Measurements from ENCODE around the gene FRMPD4.

FRMPD4 gene

DNA sequence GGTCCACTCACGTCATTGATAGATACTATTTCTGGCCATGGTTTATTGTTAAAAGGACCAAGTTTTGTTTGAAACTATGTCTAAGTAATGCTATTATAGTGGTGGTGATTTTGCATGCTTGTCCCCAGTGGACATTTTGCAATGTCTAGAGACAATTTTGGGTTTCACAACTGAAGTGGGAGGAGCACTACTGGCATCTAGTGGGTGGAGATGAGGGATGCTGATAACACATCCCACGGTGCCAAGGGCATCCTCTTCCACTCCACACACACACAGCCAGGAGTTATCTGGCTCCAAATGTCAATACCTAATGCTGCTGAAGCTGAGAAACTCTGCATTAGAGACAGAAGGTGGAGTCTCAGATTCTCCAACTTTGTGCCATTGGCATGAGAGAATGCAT is 131.2 kb downstream of the FRMPD4 start:
- TF ChIP-seq EZH2phosphoT487 (IDR thresholded peaks at IDR 0.05; ENCODE audit: low read length) (no peak), EZH2 (optimal IDR thresholded peaks at IDR 0.05; ENCODE audit: low read depth, low read length) (no peak)
- TF ChIP-seq, protein P1, sequence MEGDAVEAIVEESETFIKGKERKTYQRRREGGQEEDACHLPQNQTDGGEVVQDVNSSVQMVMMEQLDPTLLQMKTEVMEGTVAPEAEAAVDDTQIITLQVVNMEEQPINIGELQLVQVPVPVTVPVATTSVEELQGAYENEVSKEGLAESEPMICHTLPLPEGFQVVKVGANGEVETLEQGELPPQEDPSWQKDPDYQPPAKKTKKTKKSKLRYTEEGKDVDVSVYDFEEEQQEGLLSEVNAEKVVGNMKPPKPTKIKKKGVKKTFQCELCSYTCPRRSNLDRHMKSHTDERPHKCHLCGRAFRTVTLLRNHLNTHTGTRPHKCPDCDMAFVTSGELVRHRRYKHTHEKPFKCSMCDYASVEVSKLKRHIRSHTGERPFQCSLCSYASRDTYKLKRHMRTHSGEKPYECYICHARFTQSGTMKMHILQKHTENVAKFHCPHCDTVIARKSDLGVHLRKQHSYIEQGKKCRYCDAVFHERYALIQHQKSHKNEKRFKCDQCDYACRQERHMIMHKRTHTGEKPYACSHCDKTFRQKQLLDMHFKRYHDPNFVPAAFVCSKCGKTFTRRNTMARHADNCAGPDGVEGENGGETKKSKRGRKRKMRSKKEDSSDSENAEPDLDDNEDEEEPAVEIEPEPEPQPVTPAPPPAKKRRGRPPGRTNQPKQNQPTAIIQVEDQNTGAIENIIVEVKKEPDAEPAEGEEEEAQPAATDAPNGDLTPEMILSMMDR (IDR thresholded peaks at IDR 0.05; ENCODE audit: low read length) = no peak
- H3F3A ChIP-seq (ENCODE audit: insufficient read depth, low read length) = no peaks in the 10 kb centered on the region
- no peak overlapping the region for H2AFZ ChIP-seq (ENCODE audit: low read length)
- H3K27me3 ChIP-seq (replicated peaks; ENCODE audit: insufficient read depth, low read length) = no peaks in the 10 kb centered on the region
- H3K27ac ChIP-seq (ENCODE audit: low read length) = no peak overlapping the region
- no peaks in the 10 kb centered on the region for H3K4me1 ChIP-seq (ENCODE audit: low read length)
- no peak overlapping the region for H3K4me2 ChIP-seq (ENCODE audit: low read depth, low read length)
- H3K4me3 ChIP-seq (ENCODE audit: low read length) = no peak overlapping the region
- H3K9me2 ChIP-seq (replicated peaks; ENCODE audit: insufficient read depth, low read length) = no peaks in the 10 kb centered on the region
- H3K36me3 ChIP-seq (replicated peaks; ENCODE audit: insufficient read depth, low read length) = no peaks in the 10 kb centered on the region
- H4K20me1 ChIP-seq (ENCODE audit: insufficient read depth, low read length) = no peaks in the 10 kb centered on the region
- H3K9ac ChIP-seq (ENCODE audit: low read length) = no peak overlapping the region
- DNase-seq = no peak
- no peaks in the 10 kb centered on the region for H3K9me3 ChIP-seq (replicated peaks; ENCODE audit: insufficient read depth, low read length)
- H3K79me2 ChIP-seq (ENCODE audit: low read length) = no peaks in the 10 kb centered on the region

- Histone ChIP-seq H3K9me2 (replicated peaks; ENCODE audit: insufficient read depth, low read length) (no peaks in the 10 kb centered on the region), H3K27ac (ENCODE audit: low read length) (no peak overlapping the region), H4K20me1 (ENCODE audit: insufficient read depth, low read length) (no peaks in the 10 kb centered on the region), H3K4me2 (ENCODE audit: low read depth, low read length) (no peak overlapping the region), H3K4me1 (ENCODE audit: low read length) (no peaks in the 10 kb centered on the region), H3K4me3 (ENCODE audit: low read length) (no peak overlapping the region), H3K9me3 (replicated peaks; ENCODE audit: insufficient read depth, low read length) (no peaks in the 10 kb centered on the region), H2AFZ (ENCODE audit: low read length) (no peak overlapping the region), H3K27me3 (replicated peaks; ENCODE audit: insufficient read depth, low read length) (no peaks in the 10 kb centered on the region), H3F3A (ENCODE audit: insufficient read depth, low read length) (no peaks in the 10 kb centered on the region), H3K36me3 (replicated peaks; ENCODE audit: insufficient read depth, low read length) (no peaks in the 10 kb centered on the region), H3K9ac (ENCODE audit: low read length) (no peak overlapping the region), H3K79me2 (ENCODE audit: low read length) (no peaks in the 10 kb centered on the region)
- TF ChIP-seq, protein P1 (IDR thresholded peaks at IDR 0.05; ENCODE audit: low read length) = no peak
- TF ChIP-seq EZH2 (optimal IDR thresholded peaks at IDR 0.05; ENCODE audit: low read depth, low read length) = no peak
- no peak for TF ChIP-seq EZH2phosphoT487 (IDR thresholded peaks at IDR 0.05; ENCODE audit: low read length)
- DNase-seq = no peak
These were observed 139.9 kb downstream of the FRMPD4 start for GRCh38 chrX:12278151-12278550.

- no peak overlapping the region for H2AFZ ChIP-seq (ENCODE audit: low read length)
- no peak overlapping the region for H3K4me2 ChIP-seq (ENCODE audit: low read depth, low read length)
- H4K20me1 ChIP-seq (ENCODE audit: insufficient read depth, low read length) = no peaks in the 10 kb centered on the region
- no peak for TF ChIP-seq EZH2 (optimal IDR thresholded peaks at IDR 0.05; ENCODE audit: low read depth, low read length)
- TF ChIP-seq, protein P1 (IDR thresholded peaks at IDR 0.05; ENCODE audit: low read length) = no peak
- TF ChIP-seq EZH2phosphoT487 (IDR thresholded peaks at IDR 0.05; ENCODE audit: low read length) = no peak
- H3K9me2 ChIP-seq (replicated peaks; ENCODE audit: insufficient read depth, low read length) = no peaks in the 10 kb centered on the region
- H3K4me1 ChIP-seq (ENCODE audit: low read length) = no peaks in the 10 kb centered on the region
- DNase-seq = no peak
- no peak overlapping the region for H3K4me3 ChIP-seq (ENCODE audit: low read length)
- no peaks in the 10 kb centered on the region for H3F3A ChIP-seq (ENCODE audit: insufficient read depth, low read length)
- no peaks in the 10 kb centered on the region for H3K9me3 ChIP-seq (replicated peaks; ENCODE audit: insufficient read depth, low read length)
- no peaks in the 10 kb centered on the region for H3K27me3 ChIP-seq (replicated peaks; ENCODE audit: insufficient read depth, low read length)
- H3K79me2 ChIP-seq (ENCODE audit: low read length) = no peaks in the 10 kb centered on the region
- H3K9ac ChIP-seq (ENCODE audit: low read length) = no peak overlapping the region
- no peaks in the 10 kb centered on the region for H3K36me3 ChIP-seq (replicated peaks; ENCODE audit: insufficient read depth, low read length)
- H3K27ac ChIP-seq (ENCODE audit: low read length) = no peak overlapping the region
These were observed 144.7 kb downstream of the FRMPD4 start for GRCh38 chrX:12282991-12283390.
